ENCODE measurements around the gene VPS13C. TPM values are rescaled to one million over a fixed set of nuclear protein-coding genes. Genes with fewer than 3 reads are reported as not detected.

VPS13C gene
- total RNA-seq, 3 donors from 2014 or later (not counting 1 experiment from before 2014, with no cell fraction given) = 155 to 204 (median 164) TPM

- Mint-ChIP-seq H3K4me1 (peaks cover 7 to 9% of the 10 kb centered on the region in 2 donors), H3K36me3 (peaks cover 16% of the 10 kb centered on the region), H3K4me3 (no peak overlapping the region), H3K9me3 (no peaks in the 10 kb centered on the region), H3K27me3 (ENCODE audit: low read depth in 2 of 2) (no peaks in the 10 kb centered on the region), H3K27ac (no peak overlapping the region)
- DNase-seq (no peak), ATAC-seq (no peak)
- no peaks in the 10 kb centered on the region for H3K4me1 ChIP-seq (ENCODE audit: control insufficient read depth, insufficient read depth, low read length)
- H3K27ac ChIP-seq (ENCODE audit: low read length) = no peak overlapping the region
- no peaks in the 10 kb centered on the region for H3K27me3 ChIP-seq (ENCODE audit: control insufficient read depth, insufficient read depth, low read length)
- TF ChIP-seq, protein P1, sequence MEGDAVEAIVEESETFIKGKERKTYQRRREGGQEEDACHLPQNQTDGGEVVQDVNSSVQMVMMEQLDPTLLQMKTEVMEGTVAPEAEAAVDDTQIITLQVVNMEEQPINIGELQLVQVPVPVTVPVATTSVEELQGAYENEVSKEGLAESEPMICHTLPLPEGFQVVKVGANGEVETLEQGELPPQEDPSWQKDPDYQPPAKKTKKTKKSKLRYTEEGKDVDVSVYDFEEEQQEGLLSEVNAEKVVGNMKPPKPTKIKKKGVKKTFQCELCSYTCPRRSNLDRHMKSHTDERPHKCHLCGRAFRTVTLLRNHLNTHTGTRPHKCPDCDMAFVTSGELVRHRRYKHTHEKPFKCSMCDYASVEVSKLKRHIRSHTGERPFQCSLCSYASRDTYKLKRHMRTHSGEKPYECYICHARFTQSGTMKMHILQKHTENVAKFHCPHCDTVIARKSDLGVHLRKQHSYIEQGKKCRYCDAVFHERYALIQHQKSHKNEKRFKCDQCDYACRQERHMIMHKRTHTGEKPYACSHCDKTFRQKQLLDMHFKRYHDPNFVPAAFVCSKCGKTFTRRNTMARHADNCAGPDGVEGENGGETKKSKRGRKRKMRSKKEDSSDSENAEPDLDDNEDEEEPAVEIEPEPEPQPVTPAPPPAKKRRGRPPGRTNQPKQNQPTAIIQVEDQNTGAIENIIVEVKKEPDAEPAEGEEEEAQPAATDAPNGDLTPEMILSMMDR (IDR thresholded peaks at IDR 0.05) = no peak
- H3K9me3 ChIP-seq (ENCODE audit: control insufficient read depth, insufficient read depth, low read length) = no peaks in the 10 kb centered on the region
- H3K36me3 ChIP-seq (ENCODE audit: control insufficient read depth, insufficient read depth, low read length) = peaks cover 64% of the 10 kb centered on the region
- WGBS (ENCODE audit: insufficient coverage) = 91% methylated on average over 1 of the region's 2 CpGs
- intact Hi-C loops (cut with micrococcal nuclease) = no loop called here
- H3K4me3 ChIP-seq (ENCODE audit: low read length) = no peak overlapping the region
These were observed 116.3 kb downstream of the VPS13C start for GRCh38 chr15:61943992-61944391.

- no peak overlapping the region for H3K4me3 ChIP-seq (ENCODE audit: low read length)
- no peak overlapping the region for H3K27ac ChIP-seq (ENCODE audit: low read length)
- H3K4me1 ChIP-seq (ENCODE audit: control insufficient read depth, insufficient read depth, low read length) = no peaks in the 10 kb centered on the region
- peaks cover 5% of the 10 kb centered on the region for H3K36me3 Mint-ChIP-seq
- DNase-seq (no peak), ATAC-seq (no peak)
- H3K4me1 Mint-ChIP-seq = peaks cover 4 to 13% of the 10 kb centered on the region in 2 donors
- peaks cover 43% of the 10 kb centered on the region for H3K36me3 ChIP-seq (ENCODE audit: control insufficient read depth, insufficient read depth, low read length)
- H3K4me3 Mint-ChIP-seq = no peak overlapping the region
- no peaks in the 10 kb centered on the region for H3K27me3 ChIP-seq (ENCODE audit: control insufficient read depth, insufficient read depth, low read length)
- intact Hi-C loops (cut with micrococcal nuclease) = no loop called here
- no CpG with 5 or more reads among the region's 1 CpG for WGBS (ENCODE audit: insufficient coverage)
- peak overlapping the region; percentile 32 to 67 for H3K27ac Mint-ChIP-seq
- H3K9me3 Mint-ChIP-seq = no peaks in the 10 kb centered on the region
- TF ChIP-seq, protein P1 (IDR thresholded peaks at IDR 0.05) = no peak
- H3K9me3 ChIP-seq (ENCODE audit: control insufficient read depth, insufficient read depth, low read length) = no peaks in the 10 kb centered on the region
- H3K27me3 Mint-ChIP-seq (ENCODE audit: low read depth in 2 of 2) = no peaks in the 10 kb centered on the region
These were observed 122.0 kb downstream of the VPS13C start for GRCh38 chr15:61938249-61938648.

DNA sequence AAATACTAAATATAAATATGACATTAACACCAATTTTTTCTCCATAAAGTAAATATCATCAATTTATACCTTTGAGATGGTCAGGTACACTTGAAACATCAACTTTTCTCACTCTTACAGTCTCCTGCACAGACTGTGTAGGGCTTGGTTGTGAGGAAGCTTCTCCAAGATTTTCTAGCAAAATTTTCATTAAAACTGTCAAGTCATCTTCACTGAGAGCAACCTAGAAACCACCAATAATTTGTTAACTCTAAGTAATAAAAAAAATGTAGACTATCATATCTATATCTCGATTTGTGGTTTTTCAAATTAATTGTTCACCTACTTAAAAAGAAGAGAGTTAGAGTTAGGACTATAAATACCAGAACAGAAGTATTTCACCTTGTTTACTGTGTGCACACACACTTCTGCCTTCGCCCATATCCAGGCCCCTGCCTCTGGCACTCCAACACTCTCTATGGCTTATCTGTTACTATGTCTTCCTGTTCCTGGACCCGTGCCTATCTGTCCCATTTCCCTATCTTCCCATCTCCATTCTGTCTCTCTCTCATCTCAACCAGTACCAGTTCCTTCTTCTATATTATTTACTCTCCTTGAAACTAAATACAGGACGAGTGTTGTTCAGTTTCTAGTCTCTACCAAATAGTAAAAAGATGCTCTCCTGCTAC, 123.6 kb downstream of the VPS13C start:
- Mint-ChIP-seq H3K27ac (no peak overlapping the region), H3K9me3 (no peaks in the 10 kb centered on the region), H3K27me3 (ENCODE audit: low read depth in 2 of 2) (no peaks in the 10 kb centered on the region), H3K4me3 (no peak overlapping the region), H3K4me1 (peaks cover 0 to 11% of the 10 kb centered on the region in 2 donors), H3K36me3 (no peaks in the 10 kb centered on the region)
- intact Hi-C loops (cut with micrococcal nuclease) = no loop called here
- Histone ChIP-seq H3K4me1 (ENCODE audit: control insufficient read depth, insufficient read depth, low read length) (no peaks in the 10 kb centered on the region), H3K36me3 (ENCODE audit: control insufficient read depth, insufficient read depth, low read length) (peaks cover 52% of the 10 kb centered on the region), H3K9me3 (ENCODE audit: control insufficient read depth, insufficient read depth, low read length) (no peaks in the 10 kb centered on the region), H3K4me3 (ENCODE audit: low read length) (no peak overlapping the region), H3K27ac (ENCODE audit: low read length) (no peak overlapping the region), H3K27me3 (ENCODE audit: control insufficient read depth, insufficient read depth, low read length) (no peaks in the 10 kb centered on the region)
- WGBS (ENCODE audit: insufficient coverage) = 73% methylated on average over 3 of the region's 4 CpGs
- ATAC-seq (no peak), DNase-seq (no peak)
- TF ChIP-seq, protein P1 (IDR thresholded peaks at IDR 0.05) = no peak

- no peak for DNase-seq
These were observed 124.8 kb downstream of the VPS13C start for GRCh38 chr15:61935493-61935892.

More at GRCh38 chr15:61935493-61935892, 124.8 kb downstream of the VPS13C start:
- Mint-ChIP-seq H3K9me3 (no peaks in the 10 kb centered on the region), H3K4me3 (no peak overlapping the region), H3K36me3 (no peaks in the 10 kb centered on the region), H3K27ac (no peak overlapping the region), H3K27me3 (ENCODE audit: low read depth in 2 of 2) (no peaks in the 10 kb centered on the region), H3K4me1 (peaks cover 0 to 11% of the 10 kb centered on the region in 2 donors)
- 98% methylated on average over 3 of the region's 4 CpGs for WGBS (ENCODE audit: insufficient coverage)
- intact Hi-C loops (cut with micrococcal nuclease) = no loop called here
- no peaks in the 10 kb centered on the region for H3K4me1 ChIP-seq (ENCODE audit: control insufficient read depth, insufficient read depth, low read length)
- TF ChIP-seq, protein P1 (IDR thresholded peaks at IDR 0.05) = no peak
- no peak for ATAC-seq
- peaks cover 47% of the 10 kb centered on the region for H3K36me3 ChIP-seq (ENCODE audit: control insufficient read depth, insufficient read depth, low read length)
- H3K4me3 ChIP-seq (ENCODE audit: low read length) = no peak overlapping the region
- H3K9me3 ChIP-seq (ENCODE audit: control insufficient read depth, insufficient read depth, low read length) = no peaks in the 10 kb centered on the region
- H3K27ac ChIP-seq (ENCODE audit: low read length) = no peak overlapping the region
- H3K27me3 ChIP-seq (ENCODE audit: control insufficient read depth, insufficient read depth, low read length) = no peaks in the 10 kb centered on the region
